Epithelial cell of prostate (primary cell): ENCODE results near the gene NDUFS6.

Experiments
- DNase-seq: peaks from one replicate; pipeline ENCODE4 v3.0.0-alpha.2; 2011; ENCODE audit warnings: low read depth, low spot score
- H3K27ac ChIP-seq: fragments of 450-650 bp; 2 replicates; pipeline ENCODE4 v1.5.1; 2017; ENCODE audit warnings: mild to moderate bottlenecking

The NDUFS6 gene

DNA sequence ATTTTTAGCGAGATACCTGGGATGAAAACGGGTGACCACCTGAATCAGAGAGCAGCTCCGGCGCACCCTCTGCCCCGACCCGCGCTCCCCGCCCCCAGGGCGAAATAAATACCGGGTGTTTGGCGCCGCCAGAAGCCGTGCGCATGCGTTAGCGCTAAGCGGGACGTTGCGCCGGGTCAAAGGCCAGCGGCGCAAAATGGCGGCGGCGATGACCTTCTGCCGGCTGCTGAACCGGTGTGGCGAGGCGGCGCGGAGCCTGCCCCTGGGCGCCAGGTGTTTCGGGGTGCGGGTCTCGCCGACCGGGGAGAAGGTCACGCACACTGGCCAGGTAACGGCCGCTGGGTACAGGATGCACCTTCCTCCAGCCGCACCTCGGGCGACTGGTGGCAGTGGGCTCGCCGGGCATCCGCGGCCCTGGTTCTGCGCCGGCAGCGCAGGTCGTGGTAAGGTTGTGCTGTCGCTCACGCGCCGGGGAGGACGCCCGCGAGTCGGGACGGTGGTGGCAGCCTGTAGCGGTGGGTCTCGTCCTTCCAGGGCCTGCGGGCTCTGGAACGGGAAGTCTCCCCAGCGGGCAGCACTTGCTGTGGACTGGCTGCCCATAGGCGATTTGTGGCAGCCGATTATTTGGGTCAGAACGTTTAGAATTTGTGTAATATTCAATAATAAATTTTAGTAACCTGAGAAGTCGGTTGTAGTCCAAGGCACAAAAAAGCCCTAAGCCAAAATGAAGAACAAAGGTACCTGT is at the start of gene NDUFS6:
Gene NDUFS6 (plus strand): TSS at position 186 of the 745 bp plus-strand sequence. CDS start 11 bp downstream, at position 197.
- no peak for DNase-seq
- H3K27ac ChIP-seq, result peak within 1 kb of the TSS; percentile 63

DNA sequence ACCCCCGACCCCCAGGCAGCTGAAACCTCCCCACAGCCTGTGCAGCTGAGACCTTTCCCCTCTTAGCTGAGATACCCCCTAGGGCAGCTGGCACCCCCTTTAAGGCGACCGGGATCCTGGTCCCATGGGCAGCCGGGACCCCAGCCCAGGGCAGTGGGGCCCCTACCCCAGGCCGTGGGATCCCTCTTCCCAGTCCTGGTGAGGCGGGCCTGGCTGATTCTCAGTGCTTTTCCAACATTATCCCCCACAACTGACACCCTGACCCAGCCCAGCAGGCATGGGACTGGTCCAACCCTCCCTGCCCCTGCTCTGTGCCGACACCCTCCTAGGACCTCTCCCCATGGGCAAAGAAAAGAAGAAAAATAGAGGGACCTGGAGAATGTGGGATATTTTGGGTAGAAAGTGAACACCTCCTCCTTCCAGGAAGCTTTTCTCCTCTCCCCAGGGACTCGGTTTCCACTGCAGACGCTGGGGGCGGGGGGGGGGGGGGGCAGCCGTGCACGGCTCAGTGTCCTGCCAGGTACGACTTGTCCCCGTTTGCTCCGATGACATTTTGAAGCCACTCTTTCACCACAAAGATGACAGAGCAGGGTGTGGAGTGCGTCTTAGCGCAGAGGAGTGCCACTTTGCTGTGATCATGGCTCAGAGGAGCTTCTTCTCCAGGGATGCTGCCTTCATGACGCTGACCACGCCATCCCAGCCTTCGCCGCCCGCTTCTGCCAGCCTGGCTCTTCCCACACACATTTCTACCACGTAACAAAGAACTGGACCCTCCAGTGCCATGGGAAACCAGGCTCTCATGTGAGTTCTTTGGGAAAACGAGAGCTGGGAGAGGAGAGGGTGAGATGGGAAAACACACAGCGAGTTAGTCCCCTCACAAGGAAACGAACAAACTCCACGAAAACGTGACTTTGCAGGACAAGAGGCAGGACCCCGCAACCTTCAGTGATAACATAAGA is 49.1 kb upstream of the NDUFS6 start:
- no peak for DNase-seq
- H3K27ac ChIP-seq, result no peak overlapping the region

DNA sequence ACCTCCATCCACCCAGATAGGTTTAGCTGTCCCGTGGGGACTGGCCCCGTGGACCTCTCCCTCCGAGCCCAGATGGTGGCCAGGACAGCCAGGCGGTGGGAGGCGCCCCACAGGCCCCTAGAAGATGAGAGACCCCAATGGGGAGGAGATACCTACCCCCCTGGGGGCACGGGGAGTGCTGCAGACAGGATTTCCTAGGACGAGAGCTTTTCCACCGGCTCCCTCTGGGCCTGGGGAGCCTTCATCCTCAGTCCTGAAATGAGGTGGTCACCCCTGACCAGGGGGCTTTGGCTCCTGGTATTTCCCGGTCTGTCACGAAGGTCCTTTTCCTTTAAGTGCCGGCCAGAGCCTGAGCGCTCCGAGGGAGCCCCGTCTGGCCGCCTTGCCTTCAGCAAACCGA is 48.3 kb upstream of the NDUFS6 start:
- no peak for DNase-seq
- H3K27ac ChIP-seq, result no peak overlapping the region

DNA sequence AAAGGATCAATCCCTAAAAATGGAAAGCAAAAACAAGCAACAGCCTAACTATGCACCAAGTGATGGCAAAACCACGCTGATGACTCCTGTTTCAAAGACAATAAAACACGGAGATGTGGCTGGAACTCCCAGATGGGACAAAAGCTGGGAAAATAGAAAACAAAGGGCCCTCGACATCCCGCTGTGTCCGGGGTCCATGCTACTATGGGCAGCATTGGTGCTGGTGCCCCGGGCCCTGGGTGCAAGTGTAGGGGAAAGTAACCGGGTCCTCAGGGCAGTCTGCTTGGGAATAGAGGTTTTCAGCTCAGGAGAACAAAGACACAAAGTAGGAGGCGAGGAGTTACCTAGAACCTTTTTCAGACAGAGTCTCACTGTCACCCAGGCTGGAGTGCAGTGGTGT is 47.7 kb upstream of the NDUFS6 start:
- DNase-seq, result no peak
- no peak overlapping the region for H3K27ac ChIP-seq

DNA sequence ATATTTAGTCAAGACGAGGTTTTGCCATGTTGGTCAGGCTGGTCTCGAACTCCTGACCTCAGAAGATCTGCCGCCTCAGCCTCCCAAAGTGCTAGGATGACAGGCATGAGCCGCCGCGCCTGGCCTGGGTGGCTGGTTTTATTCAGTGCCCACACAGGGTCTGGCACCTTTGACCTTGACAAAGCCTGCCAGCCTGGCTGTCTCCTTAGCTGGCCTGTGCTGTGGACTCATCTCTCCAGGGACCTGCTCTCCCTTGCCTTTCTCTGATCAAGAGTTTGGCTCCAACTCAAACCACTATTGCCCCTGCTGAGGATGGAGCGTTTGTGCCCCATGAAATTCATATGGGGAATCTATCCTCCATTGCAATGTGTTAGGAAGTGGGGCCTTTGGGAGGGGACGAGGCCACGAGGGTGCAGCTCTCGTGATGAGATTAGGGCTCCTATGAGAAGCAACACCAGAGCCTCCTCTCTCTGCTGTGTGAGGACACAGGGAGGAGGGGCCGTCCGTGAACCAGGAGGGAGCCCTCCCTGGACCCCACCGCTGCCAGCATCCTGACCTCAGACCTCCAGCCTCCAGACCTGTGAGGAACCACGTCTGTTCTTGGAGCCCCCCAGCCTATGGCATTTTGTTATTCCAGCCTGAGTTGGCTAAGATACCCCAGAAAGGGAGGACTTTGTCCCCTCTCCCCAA is 46.5 kb upstream of the NDUFS6 start:
- H3K27ac ChIP-seq, result no peak overlapping the region
- no peak for DNase-seq

DNA sequence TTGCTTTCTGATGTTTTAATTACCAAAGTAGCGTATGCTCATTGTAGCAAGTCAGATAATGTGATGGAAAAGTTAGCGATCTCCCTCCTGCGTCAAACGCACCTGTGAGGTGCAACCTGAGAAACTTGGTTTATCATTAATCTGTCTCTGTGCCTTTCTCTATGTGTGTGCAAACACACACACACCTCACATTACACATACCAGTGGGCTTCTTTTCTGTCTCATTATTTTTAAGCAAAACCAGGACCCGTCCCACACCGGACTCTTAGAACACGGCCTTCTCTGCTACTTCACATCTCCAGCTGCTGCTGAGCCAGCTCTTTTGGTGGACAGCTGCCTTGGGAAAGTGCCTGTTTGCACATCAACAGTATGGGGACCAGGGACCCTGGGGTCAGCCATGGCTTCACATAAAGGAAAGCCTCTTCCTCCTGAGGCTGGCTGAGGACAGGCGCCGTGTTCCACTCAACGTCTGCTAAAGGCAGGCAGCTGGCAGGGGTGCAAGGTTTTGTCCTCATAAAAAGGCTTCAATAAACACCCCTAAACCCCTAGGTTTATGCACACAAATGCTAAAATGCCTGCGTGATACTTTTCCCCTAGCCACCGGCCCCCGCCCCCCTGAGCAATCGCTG is 45.8 kb upstream of the NDUFS6 start:
- no peak for DNase-seq
- no peak overlapping the region for H3K27ac ChIP-seq

DNA sequence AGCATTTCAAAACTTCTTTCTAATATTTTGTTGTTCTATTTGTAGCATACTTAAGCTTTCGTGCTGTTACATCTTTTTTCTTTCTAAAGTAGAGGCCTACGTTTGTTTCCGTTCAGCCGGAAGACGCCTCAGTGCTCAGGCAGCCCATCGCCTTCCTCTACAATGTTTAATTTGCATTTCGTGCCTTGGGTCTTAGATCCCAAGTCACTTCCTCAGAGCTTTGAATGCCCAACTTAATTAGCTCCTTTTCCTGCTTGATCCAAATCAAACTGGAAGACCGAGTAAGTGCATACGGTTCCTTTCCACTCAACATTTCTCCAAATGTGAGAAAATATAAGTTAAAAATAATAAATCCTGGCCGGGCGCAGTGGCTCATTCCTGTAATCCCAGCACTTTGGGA is 44.7 kb upstream of the NDUFS6 start:
- H3K27ac ChIP-seq, result no peak overlapping the region
- DNase-seq, result no peak

DNA sequence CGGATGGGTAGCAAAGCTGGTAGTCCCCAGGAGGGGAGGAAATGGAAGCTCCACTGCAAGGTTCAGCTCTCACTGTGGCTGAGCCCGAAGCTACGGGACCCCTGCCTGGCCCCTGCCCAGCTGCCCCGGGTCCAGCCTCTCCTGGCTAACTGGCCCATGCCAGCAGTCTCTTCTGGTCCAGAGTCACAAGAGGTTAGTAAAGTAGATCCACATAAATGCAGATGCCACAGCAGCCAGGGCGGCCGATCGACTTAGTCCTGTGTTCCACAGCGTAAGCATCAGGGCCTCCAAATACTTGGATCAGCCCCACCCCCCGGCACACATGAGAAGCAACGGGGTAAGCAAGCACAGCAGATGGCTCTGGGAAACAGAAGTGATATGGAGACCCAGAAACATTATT is 43.7 kb upstream of the NDUFS6 start:
- no peak for DNase-seq
- H3K27ac ChIP-seq, result no peak overlapping the region

DNA sequence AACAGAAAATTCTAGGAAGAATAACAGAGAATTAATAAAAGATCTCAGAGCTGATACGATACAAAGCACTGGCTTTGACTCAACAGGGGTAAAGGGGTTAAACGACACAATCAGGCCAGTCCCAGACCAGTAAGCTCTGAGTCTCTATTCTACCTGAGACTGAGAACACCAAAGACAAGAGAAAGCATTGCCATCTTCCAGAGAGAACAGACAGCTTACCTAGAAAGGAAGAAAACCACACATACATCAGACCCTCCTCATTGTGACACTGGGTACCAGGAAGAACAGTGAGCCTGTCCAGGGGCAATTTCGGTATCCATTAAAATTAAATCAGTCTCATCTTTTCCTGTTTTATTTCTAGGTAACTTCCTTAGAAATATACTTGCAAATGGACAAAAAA is 42.6 kb upstream of the NDUFS6 start:
- no peak overlapping the region for H3K27ac ChIP-seq
- no peak for DNase-seq

DNA sequence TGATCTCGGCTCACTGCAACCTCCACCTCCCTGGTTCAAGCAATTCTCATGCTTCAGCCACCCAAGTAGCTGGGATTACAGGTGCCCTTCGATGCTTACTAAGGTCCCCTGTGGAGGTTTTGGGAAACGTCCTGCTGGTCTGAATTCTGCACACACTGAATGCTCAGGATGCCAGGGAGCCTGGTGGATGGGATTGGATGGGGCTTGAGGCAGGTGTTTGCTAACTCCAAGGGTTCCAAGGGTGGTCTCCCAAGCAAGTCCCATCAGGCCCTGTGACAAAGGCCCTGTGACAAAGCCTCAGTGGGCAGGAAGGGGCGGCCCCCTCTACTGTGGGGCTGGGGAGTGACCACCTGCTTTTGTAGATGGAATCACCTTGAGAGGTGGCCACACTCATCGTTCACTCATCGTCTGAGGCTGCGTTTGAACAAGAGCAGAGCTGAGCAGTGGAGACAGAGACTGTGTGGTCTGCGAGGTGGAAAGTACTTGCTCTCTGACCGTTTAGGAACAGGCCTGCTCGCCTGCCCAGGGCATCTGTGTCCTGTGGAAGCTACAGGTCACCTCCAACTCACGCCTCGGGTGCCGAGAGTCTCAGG is 41.7 kb upstream of the NDUFS6 start:
- DNase-seq, result no peak

DNA sequence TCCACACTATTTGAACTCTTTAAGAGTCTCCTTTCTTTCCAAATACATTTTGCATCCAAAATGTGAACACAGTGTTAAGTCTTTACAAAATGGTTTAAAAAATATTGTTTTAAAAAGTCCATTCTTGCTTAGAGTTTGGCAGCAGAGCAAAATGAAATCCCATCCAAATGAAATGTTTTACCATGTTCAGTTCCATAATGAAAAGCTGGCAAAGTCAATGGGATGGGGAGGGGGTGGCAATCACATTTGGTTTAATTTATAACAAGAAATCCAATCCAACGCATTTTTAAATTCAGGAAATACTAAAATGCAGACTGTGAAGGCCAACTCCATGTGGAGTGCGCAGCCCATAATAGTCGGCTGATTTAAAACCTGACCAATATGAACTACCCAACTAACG is 41.0 kb upstream of the NDUFS6 start:
- no peak overlapping the region for H3K27ac ChIP-seq
- DNase-seq, result no peak

More for the DNA sequence above, 41.7 kb upstream of the NDUFS6 start:
- no peak overlapping the region for H3K27ac ChIP-seq

DNA sequence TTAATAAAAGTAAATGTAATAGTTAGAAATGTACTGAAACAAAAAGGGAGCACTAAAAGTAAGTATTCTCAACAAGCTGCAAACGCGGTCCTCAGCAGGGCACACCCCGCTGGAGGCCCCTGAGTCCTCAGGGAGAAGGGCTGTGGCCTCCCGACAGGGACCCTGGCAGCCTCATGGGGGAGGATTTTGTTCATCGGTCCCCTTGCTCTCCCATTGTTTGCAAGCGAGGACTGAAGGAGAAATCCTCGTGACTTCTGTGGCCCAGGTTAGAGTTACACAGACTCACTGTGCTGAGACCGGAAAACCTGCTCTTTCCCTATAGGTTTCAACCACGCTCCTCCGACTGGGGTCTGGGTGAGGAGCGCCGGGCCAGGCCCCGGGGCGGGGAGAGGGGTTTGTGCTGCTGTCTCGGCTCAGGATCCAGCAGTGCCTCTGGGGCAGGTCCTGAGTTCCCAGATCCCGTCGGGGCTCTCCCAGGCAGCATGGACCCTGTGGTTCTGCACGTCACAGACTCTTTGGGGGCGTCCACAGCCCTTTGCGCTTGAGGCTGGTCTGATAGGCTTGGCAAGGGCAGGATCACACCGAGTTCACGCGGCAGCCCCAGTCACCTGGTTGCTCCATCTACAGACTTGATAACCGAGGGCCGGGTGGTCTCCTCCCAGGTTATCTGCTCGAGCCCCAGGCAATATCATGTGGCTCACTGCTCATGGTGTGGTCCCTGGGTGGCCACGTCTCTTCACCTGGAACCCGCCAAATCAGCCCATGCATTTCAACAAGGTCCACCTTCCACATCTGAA is 40.4 kb upstream of the NDUFS6 start:
- no peak for DNase-seq
- H3K27ac ChIP-seq, result no peak overlapping the region

DNA sequence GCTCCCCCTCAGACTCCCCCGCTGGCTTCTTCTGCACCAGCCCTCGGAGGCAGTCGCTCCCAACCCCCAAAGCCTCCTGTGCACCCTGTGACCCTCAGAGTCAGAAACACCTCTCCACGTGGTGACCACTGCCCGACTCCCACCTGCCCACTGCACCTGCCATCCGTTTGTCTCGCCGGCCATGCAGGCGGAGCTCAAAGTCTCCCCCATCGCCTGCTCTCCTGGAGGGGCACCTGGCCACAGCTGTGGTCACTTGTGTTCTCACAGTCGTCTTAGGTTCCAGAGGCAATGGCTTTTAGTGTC is 39.8 kb upstream of the NDUFS6 start:
- no peak for DNase-seq

DNA sequence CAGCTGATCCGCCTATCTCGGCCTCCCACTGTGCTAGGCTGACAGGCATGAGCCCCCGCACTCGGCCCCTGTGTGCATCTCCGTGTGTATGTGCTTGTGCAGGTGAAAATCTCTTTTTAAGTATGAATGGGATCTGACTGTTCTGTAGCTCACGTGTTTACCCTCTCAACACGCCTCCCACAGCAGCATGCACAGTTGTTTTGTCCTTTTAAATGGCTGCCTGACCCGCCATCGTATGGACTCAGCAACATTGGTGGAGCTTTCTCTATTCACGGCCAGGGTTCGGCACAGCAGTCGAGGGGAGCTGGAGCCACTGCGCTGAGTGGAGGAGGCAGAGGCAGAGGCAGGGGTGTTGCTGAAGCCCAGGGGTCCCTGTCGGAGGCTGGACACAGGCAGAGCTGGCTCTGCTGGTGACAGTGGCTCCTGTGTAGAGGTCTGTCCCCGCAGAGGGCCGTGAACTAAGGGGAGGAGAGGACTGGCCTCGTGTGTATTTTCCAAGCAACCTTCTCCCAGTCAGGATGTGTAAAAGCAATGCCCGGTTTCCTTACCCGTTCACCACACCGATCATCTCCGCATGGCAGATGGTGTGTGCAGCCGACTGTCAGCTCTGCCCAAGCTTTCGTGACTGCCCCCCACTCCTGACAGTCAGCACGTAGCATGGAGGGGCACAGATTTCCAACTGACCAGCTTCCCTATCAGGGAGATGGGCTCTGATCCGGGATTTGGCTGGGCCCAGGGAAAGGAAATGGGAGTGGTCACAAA is 38.9 kb upstream of the NDUFS6 start:
- H3K27ac ChIP-seq, result no peak overlapping the region
- no peak for DNase-seq

More for the DNA sequence above, 39.8 kb upstream of the NDUFS6 start:
- no peak overlapping the region for H3K27ac ChIP-seq

DNA sequence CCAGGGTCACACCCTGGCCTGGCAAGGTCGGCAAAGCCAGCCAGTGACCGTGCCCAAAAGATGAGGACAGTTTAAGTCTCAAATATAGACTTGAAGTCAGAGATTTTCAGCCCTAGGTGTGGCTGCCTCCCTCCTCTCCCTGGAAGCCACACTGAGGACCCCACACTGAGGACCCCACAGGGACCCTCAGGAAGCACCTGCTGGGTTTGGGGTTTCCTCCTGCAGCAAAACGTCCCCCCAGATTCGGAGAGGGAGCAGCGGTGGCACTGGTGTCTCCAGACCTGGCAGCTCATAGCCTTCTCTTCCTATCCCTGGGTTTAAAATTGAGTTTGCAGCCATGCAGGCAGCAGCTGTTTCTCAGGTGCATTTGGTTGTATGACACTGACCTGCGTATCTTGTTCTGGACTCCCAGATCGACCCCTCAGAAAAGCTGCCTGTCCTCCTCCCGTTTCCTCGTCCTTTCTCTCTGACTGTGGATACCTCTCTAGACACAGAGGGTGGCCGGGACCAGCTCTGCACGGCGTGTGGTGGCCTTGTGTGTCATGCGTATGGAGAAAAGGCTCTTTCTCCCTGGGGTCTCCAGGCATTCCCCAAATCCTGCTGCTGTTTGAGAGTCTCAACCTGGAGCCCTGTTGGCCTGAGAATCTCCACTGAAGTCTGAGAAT is 38.2 kb upstream of the NDUFS6 start:
- H3K27ac ChIP-seq, result no peak overlapping the region

DNA sequence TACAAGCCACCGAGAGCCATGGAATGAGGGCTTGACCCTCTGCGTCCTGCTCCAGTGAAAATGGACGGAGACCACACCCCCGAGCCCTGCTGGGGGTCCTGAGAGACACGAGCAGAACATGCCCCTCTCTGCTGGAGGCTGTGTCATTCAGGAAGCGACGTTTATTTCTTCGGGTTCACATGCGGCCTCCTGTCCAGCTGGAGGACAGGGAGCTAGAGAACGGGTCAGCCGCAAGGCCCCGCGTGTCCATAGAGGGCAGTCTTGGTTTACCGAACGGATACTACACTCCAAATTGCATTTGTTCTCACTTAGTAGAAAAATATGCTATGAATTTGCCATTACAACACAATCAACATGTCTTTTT is 37.7 kb upstream of the NDUFS6 start:
- no peak for DNase-seq
- no peak overlapping the region for H3K27ac ChIP-seq

More for the DNA sequence above, 38.2 kb upstream of the NDUFS6 start:
- DNase-seq, result no peak

DNA sequence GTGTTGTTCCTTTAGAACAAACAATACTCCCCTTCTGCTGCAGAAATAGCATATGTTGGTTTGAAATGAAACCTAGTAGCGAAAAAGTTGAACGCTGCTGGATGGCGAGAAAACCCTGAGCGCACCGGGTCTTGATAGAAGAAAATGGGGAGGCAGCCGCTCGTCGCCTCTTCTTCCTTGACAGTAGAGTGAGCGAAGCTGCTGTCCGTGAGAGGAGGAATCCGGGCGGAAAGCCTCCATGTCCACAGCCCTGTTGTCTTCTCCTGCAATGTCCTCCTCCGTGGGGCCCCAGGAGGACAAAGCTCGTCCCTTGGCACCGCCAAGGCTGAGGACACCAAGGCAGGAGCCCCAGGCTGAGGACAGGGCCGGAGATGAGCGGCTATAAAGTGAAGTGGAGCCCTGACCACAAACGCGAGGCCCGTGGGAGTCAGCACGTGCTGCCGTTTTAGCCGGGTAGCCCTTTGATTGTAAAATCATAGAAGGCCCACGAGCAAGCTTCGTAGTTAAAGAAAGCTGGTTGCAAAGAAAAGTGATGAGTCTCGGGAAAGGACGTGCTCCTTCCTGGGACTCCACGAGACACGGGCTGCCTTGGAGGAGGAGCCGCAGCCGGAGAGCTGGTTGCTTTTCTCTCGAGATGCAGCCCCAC is 37.1 kb upstream of the NDUFS6 start:
- DNase-seq, result no peak

DNA sequence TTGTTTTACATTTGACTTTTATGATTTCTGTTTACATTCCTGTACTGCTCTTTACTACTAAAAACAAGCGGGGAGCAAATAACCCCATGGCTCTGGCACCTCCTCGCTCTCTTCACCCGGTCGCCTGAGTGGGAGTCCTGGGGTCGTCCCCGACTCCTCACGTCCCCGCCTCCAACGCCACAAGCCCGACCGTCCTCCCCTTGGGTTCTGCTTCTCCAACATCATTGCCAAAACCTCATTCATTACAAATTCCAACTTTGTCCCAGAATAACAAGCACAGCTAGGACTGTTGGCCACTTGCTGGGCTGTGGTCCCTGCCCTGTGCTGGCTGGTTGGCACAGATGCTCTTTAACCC is 36.6 kb upstream of the NDUFS6 start:
- H3K27ac ChIP-seq, result no peak overlapping the region
- no peak for DNase-seq

More for the DNA sequence above, 37.1 kb upstream of the NDUFS6 start:
- H3K27ac ChIP-seq, result no peak overlapping the region
